Stimulated activated CD4-positive, alpha-beta T cell treated with anti-CD3 and anti-CD28 coated beads, Interleukin-12 subunit alpha, Interleukin-12 subunit beta, amount 100 ng/mL, for 48 hours (primary cell): ENCODE measurements around the gene SPCS3.
"Not testable (repeated sequence)": the region's sequence is repeated elsewhere in the genome, so short reads cannot be mapped to it uniquely, and the experiment has no call there.

Experiments
- DNase-seq, 3 donors: peaks; one replicate each; pipeline ENCODE4 v3.0.0-alpha.2; 2020; ENCODE audit warnings: low read depth in 2 of 3, low spot score in 1 of 3

The SPCS3 gene

DNA sequence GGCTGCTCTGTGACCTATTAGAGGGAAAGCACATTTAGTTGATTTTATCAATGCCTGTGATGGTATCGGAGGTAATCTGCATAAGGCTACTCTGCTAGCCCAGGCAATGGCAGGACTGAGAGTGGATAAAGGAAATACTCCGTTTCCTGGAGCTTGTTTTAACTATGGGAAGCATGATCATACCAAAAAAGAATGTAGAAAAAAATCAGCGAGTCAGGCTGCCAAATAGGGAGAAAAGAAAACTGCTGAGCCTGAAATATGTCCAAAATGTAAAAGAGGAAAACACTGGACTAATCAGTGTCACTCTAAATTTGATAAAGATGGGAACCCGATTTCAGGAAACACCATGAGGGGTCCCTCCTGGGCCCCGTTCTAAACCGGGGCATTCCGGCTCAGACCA is 25.6 kb downstream of the SPCS3 start:
- DNase-seq: not testable (repeated sequence)

DNA sequence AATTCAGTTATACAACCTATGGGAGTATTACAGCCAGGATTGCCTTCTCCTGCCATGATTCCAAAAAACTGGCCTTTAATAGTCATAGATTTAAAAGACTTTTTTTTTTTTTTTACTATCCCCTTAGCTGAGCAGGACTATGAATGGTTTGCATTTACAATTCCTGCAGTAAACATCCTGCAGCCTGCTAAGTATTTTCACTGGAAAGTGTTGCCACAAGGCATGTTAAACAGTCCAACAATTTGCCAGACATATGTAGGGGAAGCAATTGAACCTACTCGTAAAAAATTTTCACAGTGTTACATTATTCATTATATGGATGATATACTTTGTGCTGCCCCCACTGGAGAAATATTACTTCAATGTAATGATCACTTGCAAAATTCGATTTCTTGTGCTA is 27.1 kb downstream of the SPCS3 start:
- DNase-seq: not testable (repeated sequence)

DNA sequence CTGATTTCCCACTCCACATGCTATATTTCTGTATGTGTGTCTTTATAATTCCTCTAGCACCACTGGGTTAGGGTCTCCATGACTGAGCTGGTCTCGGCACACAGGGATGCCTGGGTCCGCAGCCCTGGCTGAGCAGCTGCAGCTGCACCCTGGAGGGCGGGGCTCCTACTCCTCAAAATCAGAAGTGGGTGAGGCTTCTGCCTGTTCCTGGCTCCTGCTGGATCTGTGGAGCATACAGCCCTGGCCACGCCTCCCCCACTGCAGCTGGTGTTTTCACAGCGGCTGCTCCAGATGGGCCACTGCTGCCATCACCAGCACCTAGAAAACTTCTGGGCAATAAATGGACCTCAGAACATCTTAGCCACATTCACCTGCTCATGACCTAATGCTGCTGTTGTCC is 30.9 kb downstream of the SPCS3 start:
- DNase-seq: no peak

DNA sequence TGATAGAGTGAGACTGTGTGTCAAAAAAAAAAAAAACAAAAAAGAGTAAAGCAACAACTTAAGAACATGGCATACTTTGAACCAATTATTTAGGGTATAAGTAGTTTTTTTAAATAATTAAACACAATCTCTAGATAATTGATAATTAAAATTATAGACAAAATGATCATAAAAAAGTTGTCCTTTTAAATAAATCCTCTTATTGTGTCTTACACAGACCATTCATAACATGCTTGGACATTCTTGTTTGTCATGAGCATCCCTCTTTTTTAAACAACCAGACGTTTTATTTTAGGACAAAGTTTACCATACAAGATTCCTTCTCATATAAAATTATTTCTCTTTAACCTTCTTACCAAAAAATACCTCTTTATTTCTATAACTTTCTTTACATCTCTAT is 35.1 kb downstream of the SPCS3 start:
- DNase-seq: no peak

DNA sequence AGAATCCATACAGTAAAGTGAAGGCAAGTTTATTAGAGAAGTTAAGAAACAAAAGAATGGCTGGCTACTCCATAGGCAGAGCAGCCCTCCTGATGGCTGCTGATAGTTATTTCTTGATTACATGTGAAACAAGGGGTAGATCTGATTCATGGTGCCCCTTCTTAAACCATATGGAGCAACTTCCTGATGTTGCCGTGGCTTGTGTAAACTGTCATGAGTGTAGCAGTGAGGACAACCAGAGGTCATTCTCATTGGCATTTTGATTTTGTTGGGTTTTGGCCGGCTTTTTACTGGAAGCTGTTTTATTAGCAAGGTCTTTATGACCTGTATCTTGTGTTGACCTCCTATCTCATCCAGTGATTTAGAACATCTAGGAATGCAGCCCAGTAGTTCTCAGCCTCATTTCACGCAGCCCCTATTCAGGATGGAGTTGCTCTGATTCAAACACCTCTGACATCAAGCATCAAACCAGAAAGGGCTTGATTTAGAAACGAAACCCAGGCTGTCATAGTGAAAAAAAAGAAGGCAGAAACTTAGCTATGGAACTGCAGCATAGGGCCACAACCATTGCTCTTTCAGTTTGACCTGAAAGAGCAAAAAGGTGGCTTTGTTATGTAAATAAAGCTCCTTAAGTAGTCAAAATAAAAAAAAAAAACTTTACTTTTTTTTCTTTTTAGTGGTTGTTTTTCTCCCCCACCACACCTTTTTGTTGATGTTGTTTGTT is 37.8 kb downstream of the SPCS3 start:
- no peak for DNase-seq

DNA sequence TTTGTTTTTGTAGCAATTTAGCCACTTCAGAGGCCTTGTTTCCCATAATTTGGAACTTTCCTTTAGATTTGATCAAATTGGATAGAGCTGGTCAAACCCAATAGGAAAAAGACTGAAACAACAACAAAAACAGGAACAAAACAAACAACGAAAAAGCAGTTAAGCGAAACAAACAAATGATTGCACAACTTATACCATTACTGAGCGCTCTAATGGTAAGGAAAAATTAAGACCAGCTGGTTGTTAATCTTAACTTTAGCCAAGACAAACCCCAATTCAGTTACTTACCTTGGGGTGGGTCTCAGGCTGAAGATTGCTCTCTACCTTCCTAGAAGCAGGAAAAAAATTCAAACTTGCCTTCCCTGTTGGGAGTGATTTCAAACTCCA is 38.3 kb downstream of the SPCS3 start:
- DNase-seq: no peak

DNA sequence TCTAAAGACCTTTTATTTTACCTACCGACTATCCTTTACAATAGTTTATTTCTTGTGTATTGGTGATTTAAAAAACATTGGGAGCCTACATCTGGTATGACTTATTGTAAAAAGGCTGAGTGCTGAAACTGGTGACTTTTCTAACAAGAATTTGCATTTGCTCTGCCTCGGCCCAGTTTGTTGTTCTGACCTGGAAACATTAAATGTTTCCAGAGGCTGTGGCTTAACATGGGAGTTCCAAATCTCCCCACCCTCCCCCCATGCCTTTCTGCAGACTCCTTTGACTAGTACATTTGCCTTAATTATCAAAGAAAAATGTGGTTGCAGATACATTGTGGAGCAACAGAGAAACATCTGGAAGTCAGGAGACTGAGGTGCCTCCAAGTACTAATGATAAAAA is 39.8 kb downstream of the SPCS3 start:
- DNase-seq: no peak

DNA sequence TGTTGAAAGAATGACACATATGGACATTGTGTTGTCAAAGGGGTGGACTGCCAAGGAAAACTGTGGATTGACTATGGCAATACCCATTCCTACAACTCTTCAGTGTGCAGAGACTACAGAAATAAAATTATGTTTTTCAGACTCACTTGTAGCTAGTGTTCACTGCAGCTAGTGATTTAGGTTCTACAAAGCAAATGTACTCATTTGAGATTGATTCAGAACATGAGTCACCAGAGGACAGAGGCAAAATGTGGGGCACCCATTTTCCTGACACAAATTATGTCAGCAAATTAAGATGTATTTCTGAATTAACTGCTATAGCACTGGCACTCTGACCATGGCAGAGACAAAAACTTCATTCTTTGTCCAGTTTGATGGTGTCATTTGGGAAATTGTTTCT is 40.7 kb downstream of the SPCS3 start:
- no peak for DNase-seq

DNA sequence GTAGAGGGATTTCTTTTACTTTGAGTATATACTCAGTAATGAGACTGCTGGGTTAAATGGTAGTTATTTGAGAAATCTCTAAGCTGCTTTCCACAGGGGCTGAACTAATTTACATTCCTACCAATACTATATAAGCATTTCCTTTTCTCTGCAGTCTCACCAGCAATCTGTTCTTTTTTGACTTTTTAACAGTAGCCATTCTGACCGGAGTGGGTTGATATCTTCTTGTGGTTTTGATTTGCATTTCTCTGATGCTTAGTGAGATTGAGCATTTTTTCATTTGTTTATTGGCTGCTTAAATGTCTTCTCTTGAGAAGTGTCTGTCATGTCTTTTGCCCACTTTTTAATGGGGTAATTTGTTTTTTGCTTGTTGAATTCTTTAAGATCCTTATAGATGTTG is 43.3 kb downstream of the SPCS3 start:
- no peak for DNase-seq

DNA sequence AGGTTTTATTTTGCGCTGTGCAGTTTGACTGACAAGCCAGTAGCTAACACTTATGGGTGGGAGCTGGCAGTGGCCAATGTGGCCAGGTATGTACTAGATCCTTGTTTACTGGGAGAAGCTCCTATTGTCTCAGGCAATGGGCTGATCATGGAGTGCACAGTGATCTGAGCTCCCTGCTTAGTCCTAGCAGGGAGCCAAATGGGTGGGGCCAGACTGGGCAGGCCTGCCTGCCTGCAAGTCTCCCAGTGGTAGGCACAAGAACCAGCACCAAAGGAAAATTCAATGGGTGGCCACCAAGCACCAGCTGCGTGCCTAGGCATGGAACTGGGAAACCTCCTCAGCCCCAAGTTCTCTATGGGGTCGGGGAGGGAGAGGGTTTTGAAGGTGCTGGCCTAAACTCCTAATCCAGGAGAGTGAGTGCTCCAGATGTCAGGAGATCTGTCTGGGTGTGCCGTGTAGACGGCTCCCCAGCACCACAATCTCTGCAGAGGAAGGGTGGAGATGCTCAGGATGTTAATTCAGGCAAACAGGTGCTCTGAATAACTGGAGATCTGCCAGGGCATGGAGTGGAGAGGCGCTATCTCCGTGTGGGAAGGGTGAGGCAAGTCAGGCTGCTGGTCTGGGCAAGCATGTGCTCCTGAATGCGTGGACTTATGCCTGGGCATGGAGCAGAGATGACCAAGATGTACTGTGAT is 48.2 kb downstream of the SPCS3 start:
- DNase-seq: no peak

DNA sequence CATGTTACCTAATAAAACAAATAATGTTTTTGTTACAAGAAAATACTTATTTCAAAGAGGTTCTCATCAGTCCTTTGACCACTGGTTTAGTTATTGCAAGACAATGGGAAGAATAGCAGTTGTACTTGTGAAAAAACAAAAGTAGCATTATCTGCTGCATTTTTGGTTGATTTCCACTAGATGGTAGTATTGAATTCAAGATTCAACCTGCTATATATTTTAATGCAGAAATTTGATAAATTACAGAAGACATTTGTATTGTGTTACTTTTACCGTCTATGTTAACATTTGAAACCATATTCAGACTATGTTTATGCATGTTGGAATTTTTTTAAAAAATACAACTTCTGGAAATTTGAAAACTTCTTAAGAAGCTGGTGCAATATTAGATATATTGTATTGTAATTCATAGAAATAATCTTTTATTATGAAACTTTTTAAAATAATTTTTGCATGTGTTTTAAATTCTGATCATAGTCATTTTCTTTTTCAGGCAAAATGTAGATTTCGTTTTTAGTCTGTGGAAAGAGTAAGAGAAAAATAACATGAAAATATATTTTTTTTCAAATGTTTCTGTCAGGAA is 56.4 kb downstream of the SPCS3 start:
- no peak for DNase-seq

DNA sequence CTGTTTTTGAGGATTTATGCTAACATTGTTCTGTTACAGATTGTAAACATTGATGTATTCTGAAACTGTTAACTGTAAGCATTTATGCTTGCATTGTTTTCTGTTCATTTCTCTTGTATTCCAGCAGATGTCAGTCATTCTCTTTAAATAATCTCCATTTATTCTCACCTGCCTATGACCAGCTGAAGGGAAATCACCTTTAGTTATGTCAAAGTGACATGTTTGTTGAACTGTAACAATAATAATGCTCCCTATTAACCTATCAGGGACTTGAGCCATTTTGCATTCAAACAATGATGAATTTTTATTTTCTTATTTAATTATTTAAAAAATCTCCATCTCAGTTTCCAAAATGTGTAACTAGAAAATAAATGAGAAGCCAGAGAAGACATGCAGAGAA is 58.0 kb downstream of the SPCS3 start:
- no peak for DNase-seq

DNA sequence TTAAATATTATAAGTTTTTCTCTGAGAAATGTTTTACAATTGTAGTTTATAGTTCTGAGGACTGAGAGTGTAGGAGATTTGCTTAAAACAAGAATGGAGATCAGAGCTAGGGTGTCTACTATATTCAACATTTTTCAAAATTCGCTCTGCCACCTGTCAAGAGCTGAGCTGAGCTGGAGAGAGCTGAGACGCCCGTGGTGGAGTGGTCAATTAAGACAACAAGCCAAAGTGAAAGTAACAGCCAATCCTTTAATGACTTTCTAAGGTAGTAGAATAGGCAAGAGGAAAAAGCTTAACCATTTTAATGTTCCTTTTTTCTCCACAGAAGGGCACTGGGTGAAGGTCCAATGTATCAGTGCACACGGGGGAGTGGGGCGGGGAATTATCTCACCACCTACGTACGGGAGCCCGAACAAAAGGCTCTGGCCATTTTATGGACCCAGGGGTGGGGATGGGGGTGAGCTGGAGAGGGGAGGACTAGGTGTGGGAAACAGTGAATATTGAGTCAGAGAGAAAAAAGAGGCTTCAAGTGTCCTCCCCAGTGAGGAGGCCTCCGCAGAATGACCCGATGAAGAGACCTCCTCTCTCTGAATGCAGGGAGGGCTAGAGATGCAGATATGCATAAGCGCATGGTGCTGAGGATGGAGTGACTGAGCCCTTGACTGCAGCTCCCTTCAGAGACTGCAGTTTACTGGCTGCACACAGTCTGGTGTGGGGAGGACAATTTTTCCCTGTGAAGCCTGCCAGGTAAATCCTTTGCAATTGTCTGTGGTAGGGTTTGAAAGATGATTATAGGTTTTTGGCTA is 60.8 kb downstream of the SPCS3 start:
- DNase-seq: no peak
